Fibroblast of pulmonary artery (primary cell): ENCODE data around the gene APP.
A peak's percentile ranks its signal among the peaks of the same experiment; 100 is the strongest.

Source experiments
- DNase-seq: peaks from one replicate; pipeline ENCODE4 v3.0.0-alpha.2; 2010; ENCODE audit warnings: low read depth
- H3K4me3 ChIP-seq: replicated peaks from 2 replicates; pipeline ENCODE4 v1.5.1; 2011; ENCODE audit warnings: low read depth, mild to moderate bottlenecking, control low read depth, low read length, moderate library complexity
- CTCF ChIP-seq: IDR thresholded peaks from 2 replicates; pipeline ENCODE4 v1.5.1; 2011; ENCODE audit warnings: mild to moderate bottlenecking, control low read depth, low read length, inconsistent platforms; ENCODE audit errors: missing control alignments

The APP gene

GRCh38 chr21:26049803-26050202, 120.8 kb downstream of the APP start:
- TF ChIP-seq CTCF = no peak
- no peak overlapping the region for H3K4me3 ChIP-seq
- no peak for DNase-seq

DNA sequence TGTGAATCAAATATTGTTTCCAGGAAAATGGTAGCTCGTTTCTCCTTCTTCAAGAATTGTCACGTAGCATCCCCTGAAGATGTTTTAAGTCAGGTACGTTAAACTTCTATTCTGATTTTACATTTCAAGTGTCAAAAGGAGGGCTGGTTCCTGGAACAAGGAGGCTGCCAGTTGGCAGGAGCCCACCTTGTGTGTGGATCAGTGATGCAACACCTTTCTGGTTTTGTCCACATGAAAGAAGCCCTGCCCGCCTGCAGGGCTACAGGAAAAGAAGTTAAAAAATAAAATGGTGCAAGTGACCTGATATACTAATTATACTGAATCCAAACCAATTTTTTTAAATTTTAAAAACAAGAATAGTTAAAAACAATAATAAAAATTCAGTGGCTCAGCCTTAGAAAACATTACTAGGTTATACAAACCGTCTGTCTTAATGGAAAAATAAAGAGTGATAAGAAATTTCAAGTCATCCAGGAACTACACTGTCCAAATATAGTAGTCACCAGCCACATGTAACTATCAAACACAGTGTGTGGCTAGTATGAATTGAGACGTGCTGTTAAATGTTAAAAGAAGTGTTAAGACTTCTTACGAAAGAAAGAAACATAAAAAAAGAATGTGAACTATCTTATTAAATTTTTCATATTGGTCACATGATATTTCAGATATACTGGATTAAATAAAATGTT, 123.1 kb downstream of the APP start:
- no peak overlapping the region for H3K4me3 ChIP-seq
- DNase-seq = no peak
- no peak for TF ChIP-seq CTCF

DNA sequence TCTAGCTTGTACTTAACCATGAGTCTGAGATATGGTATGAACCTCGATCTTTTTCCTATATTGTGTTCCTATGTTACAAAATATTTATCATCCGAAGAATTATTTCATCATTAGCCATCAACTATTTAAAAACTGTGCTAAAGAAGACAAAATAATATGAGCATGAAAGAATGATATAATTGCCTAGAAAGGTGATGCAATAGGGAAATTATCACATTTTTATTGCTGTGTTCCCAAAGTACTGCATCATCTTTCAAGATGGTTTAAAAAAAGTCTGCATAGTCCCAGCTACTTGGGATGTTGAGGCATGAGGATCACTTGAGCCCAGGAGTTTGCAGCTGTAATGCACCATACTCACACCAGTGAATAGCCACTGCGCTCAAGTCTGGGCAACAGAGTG, 126.7 kb downstream of the APP start:
- no peak for DNase-seq
- no peak overlapping the region for H3K4me3 ChIP-seq
- TF ChIP-seq CTCF = no peak

- no peak for DNase-seq
- no peak for TF ChIP-seq CTCF
- H3K4me3 ChIP-seq = no peak overlapping the region
These were observed 128.2 kb downstream of the APP start for GRCh38 chr21:26042181-26042876.

- no peak for TF ChIP-seq CTCF
- DNase-seq = peak; percentile 35
- no peak overlapping the region for H3K4me3 ChIP-seq
These were observed 129.0 kb downstream of the APP start for GRCh38 chr21:26041431-26042180.

GRCh38 chr21:26036916-26037315, 133.7 kb downstream of the APP start:
- H3K4me3 ChIP-seq = no peak overlapping the region
- TF ChIP-seq CTCF = no peak
- DNase-seq = no peak
